Memory B cell (primary cell): Measurements from ENCODE around the gene SLC47A2.

ENCODE experiments used
- ATAC-seq: fragments of 150-1000 bp; cut with Tn5 transposase; 2 replicates; pipeline ENCODE4 v1.10.0; 2021; ENCODE audit warnings: low read depth, mild to moderate bottlenecking, moderate library complexity
- DNase-seq, 2 donors: peaks; one replicate each; pipeline ENCODE4 v3.0.0; 2022; ENCODE audit warnings: low spot score in 2 of 2
- H3K27ac Mint-ChIP-seq: one replicate; pipeline ENCODE4 v1.8.0; 2022; ENCODE audit warnings: mild to moderate bottlenecking, moderate library complexity, mixed read lengths
- H3K27me3 Mint-ChIP-seq: one replicate; pipeline ENCODE4 v1.8.0; 2022; ENCODE audit warnings: mixed read lengths
- H3K36me3 Mint-ChIP-seq: one replicate; pipeline ENCODE4 v1.8.0; 2022; ENCODE audit warnings: mild to moderate bottlenecking, mixed read lengths
- H3K4me1 Mint-ChIP-seq: one replicate; pipeline ENCODE4 v1.8.0; 2022; ENCODE audit warnings: mixed read lengths
- H3K4me3 Mint-ChIP-seq: one replicate; pipeline ENCODE4 v1.8.0; 2022; ENCODE audit warnings: mild to moderate bottlenecking, moderate library complexity, mixed read lengths
- H3K9me3 Mint-ChIP-seq: one replicate; pipeline ENCODE4 v1.8.0; 2022; ENCODE audit warnings: mixed read lengths

SLC47A2 gene

GRCh38 chr17:19647697-19648474 is 68.5 kb downstream of the SLC47A2 start:
- Mint-ChIP-seq H3K27ac (peak overlapping the region; percentile 79), H3K9me3 (no peaks in the 10 kb centered on the region), H3K36me3 (peaks cover 4% of the 10 kb centered on the region), H3K27me3 (no peaks in the 10 kb centered on the region), H3K4me1 (peaks cover 19% of the 10 kb centered on the region), H3K4me3 (peak overlapping the region; percentile 99)
- peak in 1 of 2 donors; percentile 43 for DNase-seq
- ATAC-seq = peak; percentile 24

GRCh38 chr17:19646788-19647696 is 69.3 kb downstream of the SLC47A2 start:
- Mint-ChIP-seq H3K4me1 (peaks cover 23% of the 10 kb centered on the region), H3K27me3 (no peaks in the 10 kb centered on the region), H3K9me3 (no peaks in the 10 kb centered on the region), H3K27ac (peak overlapping the region; percentile 79), H3K36me3 (peaks cover 1% of the 10 kb centered on the region), H3K4me3 (peak overlapping the region; percentile 99)
- DNase-seq = no peak
- ATAC-seq = no peak

GRCh38 chr17:19645734-19646201 is 70.6 kb downstream of the SLC47A2 start:
- H3K4me3 Mint-ChIP-seq = no peak overlapping the region
- no peak overlapping the region for H3K27ac Mint-ChIP-seq
- no peaks in the 10 kb centered on the region for H3K9me3 Mint-ChIP-seq
- peaks cover 18% of the 10 kb centered on the region for H3K4me1 Mint-ChIP-seq
- H3K27me3 Mint-ChIP-seq = no peaks in the 10 kb centered on the region
- DNase-seq (peak in 1 of 2 donors; percentile 53), ATAC-seq (no peak)
- no peaks in the 10 kb centered on the region for H3K36me3 Mint-ChIP-seq

- Mint-ChIP-seq H3K4me3 (no peak overlapping the region), H3K27me3 (no peaks in the 10 kb centered on the region), H3K27ac (no peak overlapping the region), H3K9me3 (no peaks in the 10 kb centered on the region), H3K36me3 (no peaks in the 10 kb centered on the region), H3K4me1 (peaks cover 13% of the 10 kb centered on the region)
- DNase-seq (no peak), ATAC-seq (no peak)
Observed at GRCh38 chr17:19644493-19645210, 71.7 kb downstream of the SLC47A2 start.

GRCh38 chr17:19642373-19642893 is 74.0 kb downstream of the SLC47A2 start:
- H3K4me3 Mint-ChIP-seq = no peak overlapping the region
- H3K27ac Mint-ChIP-seq = no peak overlapping the region
- no peak for ATAC-seq
- peaks cover 2% of the 10 kb centered on the region for H3K36me3 Mint-ChIP-seq
- no peak for DNase-seq
- H3K4me1 Mint-ChIP-seq = peaks cover 5% of the 10 kb centered on the region
- peaks cover 4% of the 10 kb centered on the region for H3K9me3 Mint-ChIP-seq
- no peaks in the 10 kb centered on the region for H3K27me3 Mint-ChIP-seq

- peaks cover 4% of the 10 kb centered on the region for H3K9me3 Mint-ChIP-seq
- ATAC-seq (no peak), DNase-seq (no peak)
- H3K27me3 Mint-ChIP-seq = no peaks in the 10 kb centered on the region
- no peak overlapping the region for H3K4me3 Mint-ChIP-seq
- H3K4me1 Mint-ChIP-seq = peaks cover 5% of the 10 kb centered on the region
- H3K27ac Mint-ChIP-seq = no peak overlapping the region
- H3K36me3 Mint-ChIP-seq = peaks cover 2% of the 10 kb centered on the region
Observed at GRCh38 chr17:19641687-19642372, 74.6 kb downstream of the SLC47A2 start.

- no peak overlapping the region for H3K27ac Mint-ChIP-seq
- no peaks in the 10 kb centered on the region for H3K9me3 Mint-ChIP-seq
- ATAC-seq (no peak), DNase-seq (no peak)
- H3K4me3 Mint-ChIP-seq = no peak overlapping the region
- peaks cover 7% of the 10 kb centered on the region for H3K27me3 Mint-ChIP-seq
- H3K36me3 Mint-ChIP-seq = no peaks in the 10 kb centered on the region
- no peaks in the 10 kb centered on the region for H3K4me1 Mint-ChIP-seq
Observed at GRCh38 chr17:19631905-19632304, 84.5 kb downstream of the SLC47A2 start.

GRCh38 chr17:19630661-19631060 is 85.7 kb downstream of the SLC47A2 start:
- Mint-ChIP-seq H3K4me1 (no peaks in the 10 kb centered on the region), H3K27ac (no peak overlapping the region), H3K27me3 (peaks cover 7% of the 10 kb centered on the region), H3K9me3 (no peaks in the 10 kb centered on the region), H3K36me3 (no peaks in the 10 kb centered on the region), H3K4me3 (no peak overlapping the region)
- no peak for ATAC-seq
- no peak for DNase-seq

GRCh38 chr17:19630035-19630434 is 86.3 kb downstream of the SLC47A2 start:
- Mint-ChIP-seq H3K4me3 (no peak overlapping the region), H3K9me3 (no peaks in the 10 kb centered on the region), H3K27me3 (peaks cover 7% of the 10 kb centered on the region), H3K36me3 (no peaks in the 10 kb centered on the region), H3K27ac (no peak overlapping the region), H3K4me1 (no peaks in the 10 kb centered on the region)
- no peak for ATAC-seq
- no peak for DNase-seq

- Mint-ChIP-seq H3K27ac (no peak overlapping the region), H3K9me3 (no peaks in the 10 kb centered on the region), H3K4me1 (no peaks in the 10 kb centered on the region), H3K27me3 (peaks cover 6% of the 10 kb centered on the region), H3K36me3 (no peaks in the 10 kb centered on the region), H3K4me3 (no peak overlapping the region)
- DNase-seq = no peak
- no peak for ATAC-seq
Observed at GRCh38 chr17:19629449-19629848, 86.9 kb downstream of the SLC47A2 start.
